ENCODE results near the gene RALGDS.

The RALGDS gene

DNA sequence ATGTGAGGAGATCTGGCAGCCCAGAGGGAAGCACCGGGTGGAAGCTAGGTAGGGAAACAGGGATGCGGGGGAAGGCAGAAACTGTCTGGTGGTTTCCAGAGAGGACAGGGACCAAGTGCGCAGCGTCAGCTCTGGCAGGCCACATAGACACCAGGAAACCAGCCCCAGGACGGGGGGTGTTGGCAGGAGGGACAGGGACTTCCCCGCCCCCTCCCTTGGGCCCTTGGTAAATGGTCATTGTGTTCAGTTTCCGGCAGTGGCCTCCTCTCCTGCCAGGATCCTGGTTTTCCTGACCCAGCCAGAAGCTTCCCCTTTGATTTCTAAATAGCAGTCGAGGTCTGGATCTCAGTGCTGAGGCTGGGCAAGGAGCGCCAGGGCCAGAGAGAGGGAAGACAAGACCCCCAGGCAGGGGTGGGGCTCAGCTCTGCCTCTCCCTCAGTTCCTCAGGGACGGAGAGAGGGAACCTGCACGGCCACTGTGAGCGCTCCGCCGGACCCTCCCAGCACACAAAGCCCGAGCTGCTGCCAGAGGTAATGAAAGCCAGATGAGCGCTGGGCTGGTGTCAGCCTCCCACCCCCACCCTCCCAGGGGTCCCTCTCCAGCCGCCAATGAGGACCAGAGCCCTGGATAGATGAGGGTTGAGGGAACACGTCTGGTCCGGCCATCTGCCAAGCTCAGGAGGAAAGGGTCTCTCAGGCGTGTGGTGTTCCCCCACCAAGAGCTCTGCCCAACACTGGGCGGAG lies 1.8 kb downstream of the RALGDS start:
- H3K27ac ChIP-seq (ENCODE audit: low read length), result no peak overlapping the region
- no peaks in the 10 kb centered on the region for H3K9me3 ChIP-seq (ENCODE audit: insufficient read depth, low read length)
- H2AFZ ChIP-seq (ENCODE audit: low read depth, low read length), result no peak overlapping the region
- H3K36me3 ChIP-seq (replicated peaks; ENCODE audit: low read depth, low read length), result no peaks in the 10 kb centered on the region
- H3K27me3 ChIP-seq (ENCODE audit: low read depth, low read length), result no peaks in the 10 kb centered on the region
- no peak for TF ChIP-seq EZH2phosphoT487 (IDR thresholded peaks at IDR 0.05; ENCODE audit: low read depth)
- no peak for TF ChIP-seq CTCF (IDR thresholded peaks at IDR 0.05; ENCODE audit: low read depth, low read length)
- H3K4me1 ChIP-seq (ENCODE audit: low read length), result peaks cover 48% of the 10 kb centered on the region
- H3K79me2 ChIP-seq (ENCODE audit: low read length), result peaks cover 3% of the 10 kb centered on the region
- H3K4me2 ChIP-seq (ENCODE audit: low read length), result peak overlapping the region; percentile 98
- H3K9ac ChIP-seq (ENCODE audit: low read length), result no peak overlapping the region
- peaks cover 42% of the 10 kb centered on the region for H4K20me1 ChIP-seq (ENCODE audit: insufficient read depth, low read length)
- peak overlapping the region; percentile 90; the same call in 1 of the 2 replicates for H3K4me3 ChIP-seq (ENCODE audit: low read length)

- peaks cover 50% of the 10 kb centered on the region for H3K4me1 ChIP-seq (ENCODE audit: low read length)
- H3K27ac ChIP-seq (ENCODE audit: low read length), result no peak overlapping the region
- no peak overlapping the region for H2AFZ ChIP-seq (ENCODE audit: low read depth, low read length)
- H3K4me3 ChIP-seq (ENCODE audit: low read length), result no peak overlapping the region
- peaks cover 38% of the 10 kb centered on the region for H4K20me1 ChIP-seq (ENCODE audit: insufficient read depth, low read length)
- H3K27me3 ChIP-seq (ENCODE audit: low read depth, low read length), result no peaks in the 10 kb centered on the region
- no peaks in the 10 kb centered on the region for H3K9me3 ChIP-seq (ENCODE audit: insufficient read depth, low read length)
- TF ChIP-seq CTCF (IDR thresholded peaks at IDR 0.05; ENCODE audit: low read depth, low read length) (no peak), EZH2phosphoT487 (IDR thresholded peaks at IDR 0.05; ENCODE audit: low read depth) (no peak)
- H3K9ac ChIP-seq (ENCODE audit: low read length), result no peak overlapping the region
- no peaks in the 10 kb centered on the region for H3K36me3 ChIP-seq (replicated peaks; ENCODE audit: low read depth, low read length)
- H3K79me2 ChIP-seq (ENCODE audit: low read length), result no peaks in the 10 kb centered on the region; the same call in 1 of the 2 replicates
- no peak overlapping the region for H3K4me2 ChIP-seq (ENCODE audit: low read length)
Measured at GRCh38 chr9:133118568-133118967, 2.5 kb downstream of the RALGDS start.

DNA sequence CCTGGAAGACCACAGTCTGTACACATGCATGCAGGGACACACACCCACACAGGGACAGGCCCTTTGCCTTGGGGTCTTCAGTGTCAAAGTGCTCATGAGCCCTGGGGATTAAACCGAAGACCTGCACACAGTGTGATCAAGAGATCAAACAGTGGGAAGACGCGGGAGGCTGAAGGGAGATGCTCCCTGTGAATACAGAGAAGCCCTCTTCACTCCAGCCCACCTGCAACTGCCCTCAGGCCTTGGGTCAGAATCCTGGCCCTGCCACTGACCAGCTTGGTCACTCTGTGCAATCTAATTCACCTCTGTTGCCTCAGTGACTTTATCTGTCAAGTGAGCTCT lies 2.9 kb downstream of the RALGDS start:
- Histone ChIP-seq H3K27me3 (ENCODE audit: low read depth, low read length) (no peaks in the 10 kb centered on the region), H3K9me3 (ENCODE audit: insufficient read depth, low read length) (no peaks in the 10 kb centered on the region), H3K4me2 (ENCODE audit: low read length) (no peak overlapping the region), H2AFZ (ENCODE audit: low read depth, low read length) (no peak overlapping the region), H4K20me1 (ENCODE audit: insufficient read depth, low read length) (peaks cover 38% of the 10 kb centered on the region), H3K36me3 (replicated peaks; ENCODE audit: low read depth, low read length) (no peaks in the 10 kb centered on the region), H3K9ac (ENCODE audit: low read length) (no peak overlapping the region), H3K4me1 (ENCODE audit: low read length) (peaks cover 51% of the 10 kb centered on the region), H3K4me3 (ENCODE audit: low read length) (no peak overlapping the region), H3K27ac (ENCODE audit: low read length) (no peak overlapping the region), H3K79me2 (ENCODE audit: low read length) (no peaks in the 10 kb centered on the region; the same call in 1 of the 2 replicates)
- TF ChIP-seq CTCF (IDR thresholded peaks at IDR 0.05; ENCODE audit: low read depth, low read length), result no peak
- no peak for TF ChIP-seq EZH2phosphoT487 (IDR thresholded peaks at IDR 0.05; ENCODE audit: low read depth)

GRCh38 chr9:133117271-133118178 lies 3.5 kb downstream of the RALGDS start:
- H3K79me2 ChIP-seq (ENCODE audit: low read length), result no peaks in the 10 kb centered on the region; the same call in 1 of the 2 replicates
- H3K36me3 ChIP-seq (replicated peaks; ENCODE audit: low read depth, low read length), result no peaks in the 10 kb centered on the region
- no peak for TF ChIP-seq CTCF (IDR thresholded peaks at IDR 0.05; ENCODE audit: low read depth, low read length)
- TF ChIP-seq EZH2phosphoT487 (IDR thresholded peaks at IDR 0.05; ENCODE audit: low read depth), result no peak
- no peak overlapping the region for H3K4me3 ChIP-seq (ENCODE audit: low read length)
- H4K20me1 ChIP-seq (ENCODE audit: insufficient read depth, low read length), result peaks cover 38% of the 10 kb centered on the region
- no peak overlapping the region for H3K9ac ChIP-seq (ENCODE audit: low read length)
- H3K27me3 ChIP-seq (ENCODE audit: low read depth, low read length), result no peaks in the 10 kb centered on the region
- H2AFZ ChIP-seq (ENCODE audit: low read depth, low read length), result no peak overlapping the region
- H3K4me1 ChIP-seq (ENCODE audit: low read length), result peaks cover 58% of the 10 kb centered on the region
- H3K27ac ChIP-seq (ENCODE audit: low read length), result no peak overlapping the region
- H3K4me2 ChIP-seq (ENCODE audit: low read length), result no peak overlapping the region
- no peaks in the 10 kb centered on the region for H3K9me3 ChIP-seq (ENCODE audit: insufficient read depth, low read length)
